NCI-H82 treated with DMSO at 0.1 percent for 48 hours (cell line): Measurements from ENCODE around the gene FATE1.
"Not testable (repeated sequence)": the region's sequence is repeated elsewhere in the genome, so short reads cannot be mapped to it uniquely, and the experiment has no call there.

Experiments
- DNase-seq: peaks from one replicate; lab custom pipeline; 2025; ENCODE audit not compliant: unreplicated experiment; lab: John Stamatoyannopoulos, UW

FATE1 gene

GRCh38 chrX:151715752-151716151 is at the start of gene FATE1:
FATE1 (plus strand) TSS chrX:151716035; CDS start chrX:151716120, 85 bp downstream.
- no peak for DNase-seq

DNA sequence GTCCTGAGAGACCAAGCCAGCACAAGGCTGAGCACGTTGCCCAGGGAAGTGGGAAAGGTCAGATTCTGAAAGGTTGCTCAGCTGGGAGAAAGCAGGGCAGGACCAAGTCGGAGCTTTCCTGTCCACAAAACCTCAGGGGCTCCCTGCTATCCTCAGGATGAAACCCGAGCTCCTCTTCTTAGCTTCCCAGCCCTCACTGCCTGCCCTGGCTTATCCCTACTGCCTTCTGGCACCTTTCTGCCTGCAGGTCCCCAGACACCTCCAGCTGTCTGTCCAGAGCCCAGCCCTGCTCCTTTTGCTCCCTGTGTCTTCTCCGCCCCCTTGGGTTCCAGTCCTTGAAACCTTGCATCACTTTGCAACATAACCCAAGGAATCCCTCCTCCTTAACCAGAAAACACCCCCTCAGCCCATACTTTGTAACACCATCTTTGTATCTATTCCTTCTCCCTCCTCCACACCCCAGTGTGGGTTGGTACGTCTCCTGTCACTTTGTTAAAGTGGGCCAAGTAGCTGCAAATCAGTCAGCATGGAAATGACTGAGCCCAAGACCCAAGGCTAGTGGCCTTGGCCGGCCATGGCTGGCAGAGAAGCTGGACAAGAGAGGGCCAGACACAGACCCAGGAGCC is 40.6 kb upstream of the FATE1 start:
- peak; percentile 8 for DNase-seq

GRCh38 chrX:151676196-151676595 is 39.6 kb upstream of the FATE1 start:
- no peak for DNase-seq

GRCh38 chrX:151679798-151680402 is 35.9 kb upstream of the FATE1 start:
- no peak for DNase-seq

DNA sequence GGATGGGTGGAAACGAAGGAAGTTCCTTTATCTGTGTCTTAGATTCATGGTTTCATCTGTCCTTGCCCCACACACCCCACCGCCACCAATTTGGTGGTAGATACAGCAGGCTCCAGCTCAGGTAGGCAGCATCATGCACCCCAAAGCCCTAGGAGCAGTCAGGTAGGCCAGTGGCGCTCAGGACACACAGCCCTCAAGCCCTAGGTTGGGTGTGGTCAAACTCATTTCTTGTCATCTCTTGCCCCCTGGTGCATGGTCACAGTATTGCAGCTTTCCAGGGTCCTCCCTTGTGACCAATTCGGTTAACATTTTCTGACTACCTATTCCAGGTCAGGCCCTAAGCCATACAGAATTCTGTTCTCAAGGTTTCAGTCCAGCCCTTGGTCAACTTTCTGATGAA is 35.0 kb upstream of the FATE1 start:
- DNase-seq: peak; percentile 11

- DNase-seq: no peak
These were observed 28.2 kb upstream of the FATE1 start for GRCh38 chrX:151687635-151688034.

GRCh38 chrX:151688695-151689094 is 27.1 kb upstream of the FATE1 start:
- DNase-seq: no peak

DNA sequence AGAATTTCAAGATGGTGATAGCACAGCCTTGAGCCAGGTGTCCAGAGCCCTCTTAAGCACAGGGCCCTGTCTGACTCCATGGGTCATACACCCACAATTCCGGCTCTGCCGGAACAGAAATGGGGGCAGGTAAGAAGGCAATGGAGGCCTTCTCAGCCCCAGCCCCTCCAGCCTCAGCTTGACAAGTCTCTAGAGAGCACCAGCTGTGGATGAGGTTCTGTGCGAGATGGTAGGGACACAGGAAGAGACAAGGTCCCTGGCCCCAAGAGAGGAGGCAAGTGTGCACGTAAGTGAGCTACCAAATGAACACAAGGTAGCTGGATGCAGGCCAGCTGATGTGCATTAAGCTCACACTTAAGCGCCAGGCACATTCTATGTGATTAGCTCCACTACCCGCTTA is 23.0 kb upstream of the FATE1 start:
- DNase-seq: no peak

- DNase-seq: no peak
These were observed 21.7 kb upstream of the FATE1 start for GRCh38 chrX:151694121-151694520.

DNA sequence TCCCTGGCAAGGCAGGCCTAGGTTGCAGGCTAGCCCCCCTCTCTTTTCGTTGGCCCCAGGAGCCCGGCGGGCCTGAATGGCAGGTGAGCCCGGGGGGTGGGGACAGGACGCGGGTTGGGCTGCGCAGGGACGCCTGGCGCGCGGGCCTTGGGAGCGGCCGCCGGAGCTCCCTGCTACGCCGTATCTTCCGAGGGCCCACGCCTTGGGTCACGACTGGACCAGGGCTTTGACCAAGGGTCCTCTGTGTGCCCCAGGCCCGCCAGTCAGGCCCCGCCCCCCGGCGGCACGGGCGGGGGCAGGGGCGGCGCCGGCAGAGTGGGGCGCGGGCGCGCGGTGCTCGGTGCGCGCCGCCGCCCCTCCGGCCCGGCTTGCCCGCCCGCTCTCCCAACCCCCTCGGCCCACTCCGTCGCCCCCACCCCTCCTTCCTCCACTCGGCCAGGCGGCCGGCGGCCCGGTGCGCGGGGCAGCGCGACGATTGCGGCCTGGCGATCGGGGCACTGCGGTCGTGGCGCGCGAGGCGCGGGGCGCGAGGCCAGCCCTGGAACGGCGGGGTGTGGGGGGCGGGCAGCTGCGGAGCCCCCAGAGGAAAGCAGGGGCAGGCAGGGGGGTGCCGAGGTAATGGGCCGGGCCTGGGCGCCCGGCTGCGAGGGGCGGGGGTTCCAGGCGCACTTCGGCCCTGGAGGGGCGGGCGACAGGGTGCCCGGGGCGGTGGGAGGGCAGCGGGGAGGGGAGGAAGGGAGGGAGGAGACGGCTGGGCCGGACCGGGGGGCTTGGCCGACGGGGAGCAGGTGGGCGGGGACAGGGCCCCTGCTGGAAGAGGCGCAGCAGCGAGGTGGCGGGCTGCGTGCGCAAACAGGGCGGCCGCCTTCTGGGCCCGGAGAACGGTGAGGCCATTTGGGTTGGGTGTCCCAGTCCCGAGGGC is 20.9 kb upstream of the FATE1 start, which contains the start of gene PRRG3:
TSS of gene PRRG3 (plus strand) at position 798 of the 922 bp plus-strand sequence. CDS start 3,357 bp downstream, outside the sequence.
- no peak for DNase-seq

- no peak for DNase-seq
These were observed 20.1 kb upstream of the FATE1 start for GRCh38 chrX:151695583-151696340.

DNA sequence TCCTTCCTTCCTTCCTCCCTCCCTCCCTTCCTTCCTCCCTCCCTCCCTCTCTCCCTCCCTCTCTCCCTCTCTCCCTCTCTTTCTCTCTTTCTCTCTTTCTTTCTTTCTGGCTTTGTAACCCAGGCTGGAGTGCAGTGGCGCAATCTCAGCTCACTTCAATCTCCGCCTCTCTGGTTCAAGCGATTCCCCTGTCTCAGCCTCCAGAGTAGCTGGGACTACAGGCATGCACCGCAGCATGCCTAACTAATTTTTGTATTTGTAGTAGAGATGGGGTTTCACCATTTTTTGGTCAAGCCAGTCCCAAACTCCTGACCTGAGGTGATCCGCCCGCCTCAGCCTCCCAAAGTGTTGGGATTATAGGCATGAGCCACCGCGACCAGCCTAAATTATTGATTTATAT is 18.8 kb upstream of the FATE1 start:
- DNase-seq: not testable (repeated sequence)

DNA sequence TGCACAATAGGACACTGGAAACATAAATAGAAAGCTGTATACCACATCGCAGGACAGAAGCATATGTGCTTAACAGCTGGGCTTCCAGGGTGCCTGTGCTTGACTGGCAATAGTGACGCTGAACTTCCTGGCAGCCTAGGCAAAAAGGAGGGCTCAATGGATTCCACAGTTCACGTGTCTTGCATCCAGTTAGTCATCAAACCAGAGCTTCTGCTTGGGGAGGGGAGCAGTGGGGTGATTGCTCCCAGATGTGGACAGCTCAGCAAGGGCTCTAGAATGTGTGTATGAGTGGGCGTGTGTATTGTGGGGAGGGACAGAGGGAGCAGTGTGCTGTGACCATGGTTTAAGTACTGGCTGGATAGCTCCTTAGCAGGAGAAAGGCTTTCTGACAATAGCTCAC is 18.3 kb upstream of the FATE1 start:
- DNase-seq: no peak

DNA sequence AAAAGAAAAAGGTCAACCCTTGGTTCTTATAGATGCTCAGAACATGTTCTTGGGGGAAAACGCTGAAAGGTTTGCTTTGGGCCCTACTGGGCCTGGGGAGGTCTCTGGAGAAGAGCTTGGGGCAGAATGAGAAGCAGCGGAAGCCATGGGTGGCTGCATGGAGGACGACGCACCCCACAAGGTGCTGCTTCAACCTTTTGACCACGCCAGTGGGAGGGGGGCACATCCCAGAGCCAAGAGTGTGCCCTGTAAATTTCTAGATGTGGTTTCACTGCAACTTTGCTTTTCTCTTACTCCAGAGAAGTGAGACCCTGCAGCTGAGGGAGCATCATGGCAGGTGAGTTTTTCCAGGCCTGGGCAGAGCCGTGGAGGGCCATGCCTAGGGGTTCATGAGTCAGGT is 17.4 kb upstream of the FATE1 start:
- no peak for DNase-seq

- DNase-seq: no peak
These were observed 16.1 kb upstream of the FATE1 start for GRCh38 chrX:151699746-151700145.

DNA sequence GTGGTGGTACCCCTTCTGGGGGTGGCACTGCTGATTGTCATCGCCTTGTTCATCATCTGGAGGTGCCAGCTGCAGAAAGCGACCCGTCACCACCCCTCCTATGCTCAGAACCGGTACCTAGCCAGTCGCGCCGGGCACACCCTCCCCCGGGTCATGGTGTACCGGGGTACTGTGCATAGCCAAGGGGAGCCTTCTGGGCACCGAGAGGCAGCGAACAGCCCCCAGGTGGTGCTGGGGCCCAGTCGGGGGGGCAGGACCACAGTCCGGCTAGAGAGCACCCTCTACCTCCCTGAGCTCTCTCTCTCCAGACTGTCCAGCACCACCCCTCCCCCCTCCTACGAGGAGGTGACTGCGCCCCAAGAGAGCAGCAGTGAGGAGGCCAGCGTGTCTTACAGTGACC is 15.3 kb upstream of the FATE1 start:
- no peak for DNase-seq

DNA sequence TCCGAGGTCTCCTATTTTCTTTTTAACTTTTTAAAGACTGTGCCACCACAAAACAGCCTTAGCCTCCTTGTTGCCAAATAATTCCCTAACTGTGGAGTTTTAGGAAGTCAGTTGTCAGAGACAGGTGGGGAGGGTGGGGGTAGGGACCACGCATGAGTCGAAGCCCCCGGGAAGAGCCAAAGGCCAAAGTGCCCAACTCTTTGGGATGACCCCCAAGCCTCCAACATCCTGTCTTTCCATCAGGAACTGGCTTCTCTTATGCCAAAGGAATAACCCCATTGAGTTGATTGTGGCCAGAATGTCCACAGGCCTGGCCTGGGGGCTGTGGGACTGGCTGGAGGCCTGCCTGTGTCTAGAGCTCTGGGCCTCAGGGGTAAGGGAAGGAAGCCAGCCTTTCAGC is 14.8 kb upstream of the FATE1 start:
- DNase-seq: no peak

GRCh38 chrX:151701531-151701930 is 14.3 kb upstream of the FATE1 start:
- no peak for DNase-seq

DNA sequence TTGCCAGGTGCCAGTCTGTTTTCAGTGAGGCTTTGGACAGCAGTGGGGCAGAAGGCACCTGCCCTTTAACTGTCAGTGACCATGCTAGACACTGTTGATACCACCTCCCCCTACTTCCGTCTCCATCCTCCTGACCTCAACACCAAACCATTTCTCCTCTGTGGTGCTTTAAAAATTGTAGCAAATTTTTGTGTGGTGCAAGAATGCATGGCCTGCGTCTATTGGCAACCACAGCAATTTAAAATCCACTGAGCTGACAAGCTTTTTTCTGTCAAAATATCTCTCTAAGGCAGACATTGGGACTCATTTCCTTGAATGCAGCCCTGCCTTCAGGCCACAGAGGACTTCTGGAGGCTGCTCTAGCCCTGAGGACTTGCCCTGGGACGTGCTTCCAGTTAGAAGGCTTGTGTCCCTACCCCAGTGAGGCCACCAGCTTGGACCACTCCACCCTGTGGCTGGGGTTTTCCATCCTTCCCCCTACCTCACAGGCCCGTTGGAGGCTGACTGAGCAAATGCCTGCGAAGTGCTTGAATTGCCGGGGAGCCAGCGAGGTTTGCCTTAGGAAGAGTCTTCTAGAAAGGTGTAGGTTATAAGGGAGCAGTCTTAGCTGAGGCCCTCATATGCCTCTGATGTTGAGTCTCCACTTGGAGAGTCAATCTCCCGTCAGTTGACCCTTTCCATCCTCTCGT is 13.7 kb upstream of the FATE1 start:
- no peak for DNase-seq

GRCh38 chrX:151702741-151703340 is 13.0 kb upstream of the FATE1 start:
- DNase-seq: no peak
